Prostate gland (tissue), 2 donors: ENCODE measurements around the gene CXCR1. TPM values are rescaled to one million over a fixed set of nuclear protein-coding genes. Genes with fewer than 3 reads are reported as not detected.
A peak's percentile ranks its signal among the peaks of the same experiment; 100 is the strongest.

ENCODE experiments used
- DNase-seq: peaks from one replicate; pipeline ENCODE4 v3.0.0-alpha.2; 2019; ENCODE audit warnings: low spot score
- H3K27ac ChIP-seq, 2 donors: fragments of 200-600 bp; sonication (generic); 2 replicates each; pipeline ENCODE4 v1.5.1; 2017 to 2019
- H3K27me3 ChIP-seq: fragments of 200-600 bp; sonication (generic); replicated peaks from 2 replicates; pipeline ENCODE4 v1.5.1; 2019; ENCODE audit not compliant: insufficient read depth
- H3K36me3 ChIP-seq, 2 donors: fragments of 200-600 bp; sonication (generic); 1 replicate in 1 of 2; 2 replicates in 1 of 2; pipeline versions ENCODE4 v1.5.1 to v1.8.1; 2017 to 2019
- H3K4me1 ChIP-seq: fragments of 200-600 bp; sonication (generic); replicated peaks from 2 replicates; pipeline ENCODE4 v1.5.1; 2019
- H3K4me3 ChIP-seq, 2 donors: fragments of 200-600 bp; sonication (generic); 2 replicates each; pipeline ENCODE4 v1.5.1; 2017 to 2019
- H3K9me3 ChIP-seq: fragments of 200-600 bp; sonication (generic); 2 replicates; pipeline ENCODE4 v1.5.1; 2017
- POLR2A ChIP-seq: fragments of 450-650 bp; IDR thresholded peaks from one replicate; pipeline ENCODE4 v1.6.1; 2016; ENCODE audit warnings: antibody characterized with exemption, mild to moderate bottlenecking
- POLR2AphosphoS5 ChIP-seq: sonication (generic); formaldehyde crosslinking; IDR thresholded peaks from one replicate; pipeline ENCODE4 v1.6.1; 2017; ENCODE audit warnings: antibody characterized with exemption
- WGBS: methylation state at CpG from one replicate; pipeline ENCODE4 v1.1.5; 2018; 5-methylcytosine and 5-hydroxymethylcytosine counted together
- intact Hi-C: fragments of 100-400 bp; cut with DNase I; formaldehyde crosslinking; loops from one replicate; pipeline ENCODE4 v1.14.2; 2022
- total RNA-seq, 2 donors: library from RNA; depleted of rRNA; stranded (reverse); fragments of >200 nt; gene quantifications; one replicate each; pipeline ENCODE4 v1.1.0, GENCODE V29; 2016
- TF ChIP-seq, protein P1 (sequence below), 4 experiments: fragments of 200-600 bp in 2 of 4; fragments of 450-650 bp in 2 of 4; sonication (generic) in 2 of 4; IDR thresholded peaks; 1 replicate in 3 of 4; 2 replicates in 1 of 4; pipeline ENCODE4 v1.5.1; 2016 to 2019; ENCODE audit warnings: antibody characterized with exemption in 4 of 4, mild to moderate bottlenecking in 2 of 4, moderate library complexity in 2 of 4

CXCR1 gene
- total RNA-seq: under 1 TPM in 1 of 2 donors, not detected in 1; 0.28 TPM

DNA sequence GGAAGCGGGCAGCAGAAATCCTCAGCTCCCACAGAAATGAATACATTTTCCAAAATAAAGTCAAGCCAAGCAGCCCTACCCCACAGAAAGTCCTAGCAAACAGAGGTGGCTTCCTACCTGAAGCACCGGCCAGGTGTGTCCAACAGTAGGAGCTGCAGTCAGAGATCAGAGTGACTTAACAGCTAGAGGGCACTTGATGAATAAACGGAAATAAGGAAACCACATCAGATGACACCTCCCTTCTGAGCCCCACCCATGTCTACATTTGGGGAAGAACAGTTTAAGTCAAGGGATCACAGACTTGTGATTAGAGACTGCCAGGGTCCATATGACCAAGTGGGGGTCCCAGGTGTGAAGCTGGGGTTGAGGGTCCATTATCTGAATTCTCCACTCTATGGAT lies at the start of gene CXCR1:
TSS of gene CXCR1 (minus strand) at position 172 of the 400 bp plus-strand sequence. CDS start 1,751 bp downstream, outside the sequence.
- DNase-seq: no peak

GRCh38 chr2:218216336-218216673 lies 49.5 kb upstream of the CXCR1 start:
- H3K4me3 ChIP-seq: peak overlapping the region; percentile 95 to 97
- H3K27me3 ChIP-seq: no peaks in the 10 kb centered on the region
- no peaks in the 10 kb centered on the region for H3K36me3 ChIP-seq
- H3K9me3 ChIP-seq: no peaks in the 10 kb centered on the region
- no peak for DNase-seq
- peak overlapping the region; percentile 88 to 90 for H3K27ac ChIP-seq
- WGBS: 42% methylated on average over 9 of the region's 9 CpGs
- intact Hi-C loops: loop anchor here (5.0 kb wide), 1 partner anchor 56 kb away; the partner anchor contains the start of genes AAMP and PNKD
- TF ChIP-seq, protein P1, sequence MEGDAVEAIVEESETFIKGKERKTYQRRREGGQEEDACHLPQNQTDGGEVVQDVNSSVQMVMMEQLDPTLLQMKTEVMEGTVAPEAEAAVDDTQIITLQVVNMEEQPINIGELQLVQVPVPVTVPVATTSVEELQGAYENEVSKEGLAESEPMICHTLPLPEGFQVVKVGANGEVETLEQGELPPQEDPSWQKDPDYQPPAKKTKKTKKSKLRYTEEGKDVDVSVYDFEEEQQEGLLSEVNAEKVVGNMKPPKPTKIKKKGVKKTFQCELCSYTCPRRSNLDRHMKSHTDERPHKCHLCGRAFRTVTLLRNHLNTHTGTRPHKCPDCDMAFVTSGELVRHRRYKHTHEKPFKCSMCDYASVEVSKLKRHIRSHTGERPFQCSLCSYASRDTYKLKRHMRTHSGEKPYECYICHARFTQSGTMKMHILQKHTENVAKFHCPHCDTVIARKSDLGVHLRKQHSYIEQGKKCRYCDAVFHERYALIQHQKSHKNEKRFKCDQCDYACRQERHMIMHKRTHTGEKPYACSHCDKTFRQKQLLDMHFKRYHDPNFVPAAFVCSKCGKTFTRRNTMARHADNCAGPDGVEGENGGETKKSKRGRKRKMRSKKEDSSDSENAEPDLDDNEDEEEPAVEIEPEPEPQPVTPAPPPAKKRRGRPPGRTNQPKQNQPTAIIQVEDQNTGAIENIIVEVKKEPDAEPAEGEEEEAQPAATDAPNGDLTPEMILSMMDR (IDR thresholded peaks at IDR 0.05): no peak
- TF ChIP-seq POLR2A (no peak), POLR2AphosphoS5 (no peak)
- peaks cover 13% of the 10 kb centered on the region for H3K4me1 ChIP-seq

More for the DNA sequence above, at the start of gene CXCR1:
- H3K36me3 ChIP-seq: no peaks in the 10 kb centered on the region
- TF ChIP-seq POLR2A (no peak), POLR2AphosphoS5 (no peak)
- TF ChIP-seq, protein P1 (IDR thresholded peaks at IDR 0.05): no peak
- no peak within 1 kb of the TSS for H3K27ac ChIP-seq
- intact Hi-C loops: no loop called here
- no peak within 1 kb of the TSS for H3K4me3 ChIP-seq
- H3K27me3 ChIP-seq: no peaks in the 10 kb centered on the region
- H3K9me3 ChIP-seq: no peaks in the 10 kb centered on the region
- WGBS: 85% methylated on average over 3 of the region's 3 CpGs
- no peaks in the 10 kb centered on the region for H3K4me1 ChIP-seq

DNA sequence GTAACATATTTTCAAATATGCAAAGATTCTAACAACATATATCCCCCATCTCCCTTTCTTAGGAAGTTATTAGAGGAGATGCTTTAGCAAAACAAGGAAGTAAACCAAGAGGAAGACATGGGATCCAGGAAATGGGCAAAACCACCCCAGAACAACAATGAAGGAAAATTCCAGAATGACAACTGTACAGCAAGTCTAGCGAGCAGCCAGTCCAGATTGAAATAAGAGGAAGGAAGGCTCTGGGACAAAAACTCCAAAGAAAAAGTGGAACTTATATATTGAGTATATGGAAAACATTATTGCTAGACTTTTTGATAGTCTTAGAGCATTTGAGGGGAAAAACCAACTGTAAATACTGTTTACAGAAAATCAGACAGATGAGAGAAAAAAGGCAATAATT lies 47.4 kb upstream of the CXCR1 start:
- H3K9me3 ChIP-seq: no peaks in the 10 kb centered on the region
- TF ChIP-seq, protein P1 (IDR thresholded peaks at IDR 0.05): no peak
- no peak for TF ChIP-seq POLR2A
- TF ChIP-seq POLR2AphosphoS5: no peak
- H3K36me3 ChIP-seq: no peaks in the 10 kb centered on the region
- intact Hi-C loops: no loop called here
- peaks cover 6% of the 10 kb centered on the region for H3K4me1 ChIP-seq
- DNase-seq: no peak
- H3K27ac ChIP-seq: no peak overlapping the region
- H3K27me3 ChIP-seq: no peaks in the 10 kb centered on the region
- no peak overlapping the region for H3K4me3 ChIP-seq
- 86% methylated on average over 1 of the region's 1 CpG for WGBS

DNA sequence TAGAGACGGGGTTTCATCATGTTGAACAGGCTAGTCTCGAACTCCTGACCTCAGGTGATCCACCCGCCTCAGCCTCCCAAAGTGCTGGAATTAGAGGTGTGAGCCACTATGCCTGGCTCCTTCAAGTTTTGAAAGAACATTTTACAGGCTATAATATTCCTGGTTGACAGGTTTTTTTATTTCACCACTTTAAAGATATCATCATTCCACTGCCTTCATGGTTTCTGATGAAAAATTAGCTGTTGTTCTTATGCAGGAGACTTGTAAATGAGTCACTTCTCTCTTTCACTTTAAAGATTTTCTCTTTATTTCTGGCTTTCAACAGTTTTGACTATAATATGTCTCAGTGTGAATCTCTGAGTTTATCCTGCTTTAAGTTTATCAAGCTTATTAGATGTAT lies 42.3 kb upstream of the CXCR1 start:
- Histone ChIP-seq H3K4me3 (no peak overlapping the region), H3K27me3 (no peaks in the 10 kb centered on the region), H3K36me3 (no peaks in the 10 kb centered on the region), H3K9me3 (no peaks in the 10 kb centered on the region), H3K4me1 (no peaks in the 10 kb centered on the region), H3K27ac (no peak overlapping the region)
- intact Hi-C loops: no loop called here
- TF ChIP-seq, protein P1 (IDR thresholded peaks at IDR 0.05): no peak
- no peak for TF ChIP-seq POLR2A
- no peak for TF ChIP-seq POLR2AphosphoS5
- DNase-seq: no peak
- WGBS: 94% methylated on average over 3 of the region's 3 CpGs

DNA sequence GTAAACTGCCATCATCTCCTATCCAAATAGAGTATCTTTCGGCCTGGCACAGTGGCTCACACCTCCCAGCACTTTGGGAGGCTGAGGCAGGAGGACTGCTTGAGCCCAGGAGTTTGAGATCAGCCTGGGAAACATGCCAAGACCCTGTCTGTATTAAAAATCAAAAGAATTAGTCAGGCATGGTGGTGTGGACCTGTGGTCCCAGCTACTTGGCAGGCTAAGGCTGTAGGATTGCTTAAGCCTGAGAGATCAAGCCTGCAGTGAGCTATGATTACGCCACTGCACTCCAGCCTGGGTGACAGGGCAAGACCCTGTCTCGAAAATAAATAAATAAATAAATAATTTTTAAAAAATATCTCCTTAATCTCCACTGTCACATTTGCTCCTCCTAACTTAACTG lies 35.5 kb upstream of the CXCR1 start:
- Histone ChIP-seq H3K9me3 (no peaks in the 10 kb centered on the region), H3K36me3 (no peaks in the 10 kb centered on the region), H3K27me3 (no peaks in the 10 kb centered on the region), H3K27ac (no peak overlapping the region), H3K4me3 (no peak overlapping the region), H3K4me1 (no peaks in the 10 kb centered on the region)
- no peak for DNase-seq
- intact Hi-C loops: no loop called here
- TF ChIP-seq POLR2AphosphoS5 (no peak), POLR2A (no peak)
- TF ChIP-seq, protein P1 (IDR thresholded peaks at IDR 0.05): no peak
- WGBS: 88% methylated on average over 3 of the region's 3 CpGs
